HepG2 (cell line): Measurements from ENCODE around the gene RSPRY1. TPM values are rescaled to one million over a fixed set of nuclear protein-coding genes. Genes with fewer than 3 reads are reported as not detected.
A peak's percentile ranks its signal among the peaks of the same experiment; 100 is the strongest.

Source experiments
- ATAC-seq: fragments of 200-7000 bp; cut with Tn5 transposase; 3 replicates; pipeline ENCODE4 v1.9.1; 2020; ENCODE audit warnings: mild to moderate bottlenecking, moderate library complexity
- BruUV-seq: library from RNA; stranded (reverse); fragments of 400-500 nt; replicated peaks from 2 replicates; lab custom pipeline; 2021; lab: Mats Ljungman, UMichigan
- CTCF ChIA-PET: fragments of 300-600 bp; formaldehyde crosslinking; extraction: SDS; loops from one replicate; lab custom pipeline; 2021; ENCODE audit warnings: low total read pairs, inconsistent platforms, low intra/inter-chr PET ratio; lab: Yijun Ruan, JAX
- POLR2A ChIA-PET: fragments of 350-600 bp; sonication (Branson Sonifier 250); formaldehyde crosslinking; loops from one replicate; lab custom pipeline; 2020; ENCODE audit warnings: antibody characterized with exemption, inconsistent platforms; lab: Yijun Ruan, JAX
- DNase-seq: peaks from one replicate; pipeline ENCODE4 v3.0.0-alpha.2; 2015; ENCODE audit warnings: low spot score
- FAIRE-seq: peaks from 3 replicates; lab custom pipeline; 2011; peaks lifted over from hg19 to GRCh38; lab: Jason Lieb, UNC
- H2AFZ ChIP-seq: one replicate; pipeline ENCODE4 v1.6.1; 2011; ENCODE audit warnings: low read length, inconsistent platforms
- H3K27ac ChIP-seq: fragments of 300-600 bp; 3 replicates; pipeline ENCODE4 v1.8.0; 2011; ENCODE audit warnings: mixed run types, mild to moderate bottlenecking, mixed read lengths, low read length, inconsistent platforms; ENCODE audit not compliant: insufficient read depth; ENCODE audit errors: extremely low read length
- H3K27me3 ChIP-seq, 2 experiments: fragments of 200-600 bp in 1 of 2; 2 replicates in 1 of 2; 3 replicates in 1 of 2; pipeline versions ENCODE4 v1.6.0 to v1.8.0; 2011; ENCODE audit warnings: low read length in 2 of 2, mild to moderate bottlenecking in 2 of 2, moderate library complexity in 2 of 2, inconsistent platforms in 1 of 2; ENCODE audit not compliant: insufficient read depth in 2 of 2, control insufficient read depth in 1 of 2
- H3K36me3 ChIP-seq, 2 experiments: fragments of 200-600 bp in 1 of 2; replicated peaks in 1 of 2; 2 replicates in 1 of 2; 3 replicates in 1 of 2; pipeline versions ENCODE4 v1.5.1 to v1.8.0; 2011; ENCODE audit warnings: low read length in 2 of 2, inconsistent platforms in 1 of 2; ENCODE audit not compliant: insufficient read depth in 2 of 2, control insufficient read depth in 1 of 2
- H3K4me1 ChIP-seq: 2 replicates; pipeline ENCODE4 v1.5.1; 2012; ENCODE audit warnings: low read length, inconsistent platforms; ENCODE audit not compliant: insufficient read depth
- H3K4me2 ChIP-seq: 2 replicates; pipeline ENCODE4 v1.6.0; 2011; ENCODE audit warnings: low read depth, low read length, inconsistent platforms
- H3K4me3 ChIP-seq, 3 experiments: fragments of 200-600 bp in 1 of 3; sonication (generic), shearing (Covaris generic) in 1 of 3; replicated peaks in 1 of 3; 2 replicates each; pipeline ENCODE4 v1.5.1; 2011 to 2016; ENCODE audit warnings: low read length in 3 of 3, inconsistent platforms in 2 of 3, low read depth in 2 of 3, mild to moderate bottlenecking in 2 of 3, control low read depth in 1 of 3, mixed read lengths in 1 of 3; ENCODE audit not compliant: insufficient read depth in 1 of 3
- H3K79me2 ChIP-seq: one replicate; pipeline ENCODE4 v1.6.1; 2011; ENCODE audit warnings: low read length, inconsistent platforms; ENCODE audit not compliant: insufficient read depth
- H3K9ac ChIP-seq: 2 replicates; pipeline ENCODE4 v1.6.0; 2011; ENCODE audit warnings: mild to moderate bottlenecking, low read depth, low read length, inconsistent platforms; ENCODE audit not compliant: insufficient read depth
- H3K9me3 ChIP-seq: 2 replicates; pipeline ENCODE4 v1.5.1; 2012; ENCODE audit warnings: mild to moderate bottlenecking, low read length
- H4K20me1 ChIP-seq: 2 replicates; pipeline ENCODE4 v1.6.0; 2011; ENCODE audit warnings: inconsistent platforms, mild to moderate bottlenecking, low read length, moderate library complexity; ENCODE audit not compliant: insufficient read depth
- GTF3A ChIP-seq: sonication (generic); formaldehyde crosslinking; conservative IDR thresholded peaks from 2 replicates; pipeline ENCODE4 v1.4.0; 2020; ENCODE audit warnings: mild to moderate bottlenecking, missing genetic modification reagents
- HDAC6 ChIP-seq: fragments of 200-600 bp; sonication (generic); IDR thresholded peaks from 2 replicates; pipeline ENCODE4 v1.7.0; 2017; ENCODE audit warnings: mild to moderate bottlenecking, antibody characterized with exemption, low read length, low read depth
- HNRNPUL1 ChIP-seq: fragments of 200-400 bp; formaldehyde crosslinking; IDR thresholded peaks from 2 replicates; pipeline ENCODE4 v1.6.1; 2017; ENCODE audit warnings: low read depth, mild to moderate bottlenecking, low read length, moderate library complexity
- IRX3 ChIP-seq: sonication (generic); formaldehyde crosslinking; IDR thresholded peaks from 2 replicates; pipeline ENCODE4 v1.8.1; 2023; ENCODE audit warnings: mild to moderate bottlenecking, low read depth, missing genetic modification reagents, borderline replicate concordance
- LCORL ChIP-seq, 2 experiments: fragments of 450-650 bp in 1 of 2; sonication (generic) in 1 of 2; formaldehyde crosslinking in 1 of 2; IDR thresholded peaks; 2 replicates each; pipeline versions ENCODE4 v1.5.0 to v1.6.1; 2017 to 2020; ENCODE audit warnings: antibody characterized with exemption in 1 of 2, missing genetic modification reagents in 1 of 2
- NR2F1 ChIP-seq, 2 experiments: fragments of 450-650 bp in 1 of 2; formaldehyde crosslinking in 1 of 2; IDR thresholded peaks; 2 replicates each; pipeline versions ENCODE4 v1.5.0 to v1.6.1; 2016 to 2020; ENCODE audit warnings: mild to moderate bottlenecking in 1 of 2, missing compliant biosample characterization in 1 of 2, missing genetic modification reagents in 1 of 2, moderate library complexity in 1 of 2
- PHF8 ChIP-seq: sonication (generic); formaldehyde crosslinking; IDR thresholded peaks from 2 replicates; pipeline ENCODE4 v1.5.0; 2020; ENCODE audit warnings: missing genetic modification reagents
- PRDM4 ChIP-seq: sonication (generic); formaldehyde crosslinking; IDR thresholded peaks from 2 replicates; pipeline ENCODE4 v1.9.0; 2021; ENCODE audit warnings: missing genetic modification reagents, borderline replicate concordance
- TOE1 ChIP-seq: sonication (generic); formaldehyde crosslinking; IDR thresholded peaks from 2 replicates; pipeline ENCODE4 v1.4.0; 2020; ENCODE audit warnings: mild to moderate bottlenecking, missing genetic modification reagents
- TRIM22 ChIP-seq: fragments of 450-650 bp; IDR thresholded peaks from 2 replicates; pipeline ENCODE4 v1.6.1; 2017
- ZFP90 ChIP-seq: sonication (generic); formaldehyde crosslinking; IDR thresholded peaks from 2 replicates; pipeline ENCODE4 v1.8.0; 2022; ENCODE audit warnings: missing genetic modification reagents, mild to moderate bottlenecking, inconsistent platforms, borderline replicate concordance
- ZNF275 ChIP-seq: sonication (generic); formaldehyde crosslinking; IDR thresholded peaks from 2 replicates; pipeline ENCODE4 v1.8.0; 2022; ENCODE audit warnings: missing genetic modification reagents, mild to moderate bottlenecking, inconsistent platforms, borderline replicate concordance
- ZNF564 ChIP-seq: sonication (generic); formaldehyde crosslinking; IDR thresholded peaks from 2 replicates; pipeline ENCODE4 v1.8.1; 2023; ENCODE audit warnings: mild to moderate bottlenecking, missing genetic modification reagents
- ZNF7 ChIP-seq: IDR thresholded peaks from 2 replicates; pipeline ENCODE4 v1.6.1; 2016; ENCODE audit warnings: missing biosample characterization, missing genetic modification reagents
- ZNF724P ChIP-seq: sonication (generic); formaldehyde crosslinking; IDR thresholded peaks from 2 replicates; pipeline ENCODE4 v1.8.0; 2022; ENCODE audit warnings: missing genetic modification reagents, borderline replicate concordance
- ZNF747 ChIP-seq: sonication (generic); formaldehyde crosslinking; IDR thresholded peaks from 2 replicates; pipeline ENCODE4 v1.8.1; 2023; ENCODE audit warnings: missing genetic modification reagents, mild to moderate bottlenecking, borderline replicate concordance
- WGBS: methylation state at CpG from one replicate; pipeline ENCODE4 v1.1.6; 2017; ENCODE audit warnings: low lambda C conversion rate; 5-methylcytosine and 5-hydroxymethylcytosine counted together
- in situ Hi-C: cut with HindIII; loops from 2 replicates; pipeline ENCODE4 v1.10.0; 2017; ENCODE audit warnings: low pct_unique_long_range_greater_than_20kb; ENCODE audit not compliant: extremely low pct_ligation_motif_present
- intact Hi-C: fragments of 100-400 bp; cut with micrococcal nuclease; formaldehyde crosslinking; loops from one replicate; pipeline ENCODE4 v1.10.0; 2022; ENCODE audit not compliant: unreplicated experiment
- polyA plus RNA-seq, 8 experiments: library from polyadenylated mRNA; depleted of rRNA in 3 of 8; stranded (reverse) in 7 of 8; unstranded in 1 of 8; fragments of >200 nt; fragmentation: Illumina TruSeq in 4 of 8; extraction: Trizol in 4 of 8; gene quantifications; 2 replicates each; pipeline versions ENCODE4 v1.2.1 to v1.2.3, GENCODE V29; 2011 to 2016; ENCODE audit warnings: low read depth in 4 of 8, missing spikeins in 1 of 8, mixed read lengths in 1 of 8; ENCODE audit not compliant: insufficient read depth in 1 of 8
- total RNA-seq, 5 experiments: library from RNA; depleted of rRNA; stranded (reverse); fragments of >200 nt; fragmentation: Illumina TruSeq; extraction: Trizol; gene quantifications; 2 replicates each; pipeline ENCODE4 v1.2.3, GENCODE V29; 2016; ENCODE audit warnings: low read depth in 1 of 5
- TF ChIP-seq, protein P1 (sequence below): sonication (generic); formaldehyde crosslinking; conservative IDR thresholded peaks from 2 replicates; pipeline ENCODE4 v1.4.0; 2020; ENCODE audit warnings: missing genetic modification reagents

Gene RSPRY1
- total and polyA plus RNA-seq, 2 of the 13 experiments (the other 11 are each of a cell fraction or from before 2014, with no cell fraction given), result 53.4 to 61.0 TPM

- Histone ChIP-seq H2AFZ (peak within 1 kb of the TSS; percentile 70), H3K4me1 (peaks cover 40% of the 10 kb centered on the region), H3K4me2 (peak within 1 kb of the TSS; percentile 93), H4K20me1 (no peaks in the 10 kb centered on the region), H3K9me3 (no peaks in the 10 kb centered on the region), H3K36me3 (peaks cover 8 to 16% of the 10 kb centered on the region in 2 experiments; a peak in 4 of 5 replicates), H3K9ac (peak within 1 kb of the TSS; percentile 92), H3K79me2 (peaks cover 7% of the 10 kb centered on the region), H3K27ac (peak within 1 kb of the TSS; percentile 91), H3K4me3 (peak within 1 kb of the TSS; percentile 77 to 89 (median 81)), H3K27me3 (no peaks in the 10 kb centered on the region)
- peak; percentile 96 for ATAC-seq
- no TSS peak for BruUV-seq
- DNase-seq, result peak; percentile 96
- WGBS, result under 1% methylated on average over 32 of the region's 77 CpGs
- peak; percentile 39 for FAIRE-seq
- intact Hi-C loops (loop anchor here (1.0 to 2.0 kb wide), 3 partner anchors 35 to 59 kb away; partner anchors contain the start of genes PSME3IP1 and RSPRY1), in situ Hi-C loops (no loop called here)
- ChIA-PET CTCF (no interaction called here), POLR2A (interaction anchor here (0.7 to 2.5 kb wide), 18 partner anchors 9 to 619 kb away, joined by 3 to 20 read pairs (median 4); partner anchors contain the start of genes CPNE2, CX3CL1, PSME3IP1 and RSPRY1)
- TF ChIP-seq LCORL (IDR thresholded peaks at IDR 0.05) (no peak), LCORL (CRISPR knock-in tag; IDR thresholded peaks at IDR 0.05) (peak; percentile 87), TOE1 (peak; percentile 96), TRIM22 (no peak), HNRNPUL1 (no peak), PRDM4 (no peak), PHF8 (CRISPR knock-in tag) (peak; percentile 99), HDAC6 (no peak), ZNF564 (CRISPR knock-in tag) (peak; percentile 71; the same call in 1 of the 2 replicates), ZNF724P (peak; percentile 40; the same call in 1 of the 2 replicates), NR2F1 (CRISPR knock-in tag; IDR thresholded peaks at IDR 0.05) (peak; percentile 50 to 54; a peak in 3 of 4 replicates), ZNF747 (CRISPR knock-in tag) (peak; percentile 78), IRX3 (peak; percentile 60; the same call in 1 of the 2 replicates), GTF3A (CRISPR knock-in tag) (no peak), ZNF7 (CRISPR knock-in tag) (no peak), ZFP90 (CRISPR knock-in tag) (peak; percentile 64; the same call in 1 of the 2 replicates), ZNF275 (CRISPR knock-in tag) (peak; percentile 87)
- TF ChIP-seq, protein P1, sequence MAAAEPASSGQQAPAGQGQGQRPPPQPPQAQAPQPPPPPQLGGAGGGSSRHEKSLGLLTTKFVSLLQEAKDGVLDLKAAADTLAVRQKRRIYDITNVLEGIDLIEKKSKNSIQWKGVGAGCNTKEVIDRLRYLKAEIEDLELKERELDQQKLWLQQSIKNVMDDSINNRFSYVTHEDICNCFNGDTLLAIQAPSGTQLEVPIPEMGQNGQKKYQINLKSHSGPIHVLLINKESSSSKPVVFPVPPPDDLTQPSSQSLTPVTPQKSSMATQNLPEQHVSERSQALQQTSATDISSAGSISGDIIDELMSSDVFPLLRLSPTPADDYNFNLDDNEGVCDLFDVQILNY (CRISPR knock-in tag), result 0 out of 2 replicates have a peak, but pooled peaks have one; percentile 17
Measured at GRCh38 chr16:57244767-57245471, 58.8 kb downstream of the RSPRY1 start, which contains the start of gene ARL2BP. TSS of gene ARL2BP (plus strand) at chr16:57245259. CDS start at chr16:57245368, 109 bp downstream.
